Hepatocyte (in vitro differentiated cells): Measurements from ENCODE around the gene PI4KA.

Source experiments
- CTCF ChIP-seq: fragments of 200-600 bp; sonication (generic); IDR thresholded peaks from 2 replicates; pipeline ENCODE4 v1.5.1; 2016; ENCODE audit warnings: antibody characterized with exemption, mild to moderate bottlenecking; ENCODE audit not compliant: poor library complexity
- EZH2 ChIP-seq: fragments of 200-600 bp; sonication (generic); IDR thresholded peaks from 2 replicates; pipeline ENCODE4 v1.6.1; 2016; ENCODE audit warnings: antibody characterized with exemption, mild to moderate bottlenecking, borderline replicate concordance

GRCh38 chr22:20724676-20725454 is 133.7 kb downstream of the PI4KA start:
- no peak for TF ChIP-seq CTCF
- TF ChIP-seq EZH2 = no peak
